Measurements from ENCODE around the gene RALY. TPM values are rescaled to one million over a fixed set of nuclear protein-coding genes. Genes with fewer than 3 reads are reported as not detected.

RALY gene
- total and polyA plus RNA-seq, 2 donors (not counting 3 experiments of a cell fraction or from before 2014, with no cell fraction given): 142 to 146 TPM

DNA sequence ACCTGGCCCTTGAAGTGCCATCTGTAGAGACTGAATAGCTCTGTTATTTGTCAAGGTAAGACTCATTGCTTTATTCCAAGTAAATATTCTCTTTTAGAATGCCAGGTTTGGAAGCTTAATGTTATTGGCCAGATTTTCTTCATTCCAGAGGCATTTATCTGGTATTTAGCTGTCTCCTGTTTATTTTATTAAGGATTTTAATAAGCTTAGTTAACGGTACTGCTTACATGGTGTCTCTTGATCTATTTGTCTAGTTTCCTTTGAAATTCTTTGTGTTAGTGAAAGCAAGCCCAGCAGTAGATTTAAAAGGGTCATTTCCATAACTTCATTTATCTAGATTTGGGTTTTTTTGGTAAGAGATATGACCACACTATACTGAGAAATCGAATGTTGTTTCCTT, 7.7 kb downstream of the RALY start:
- peaks cover 96% of the 10 kb centered on the region for H3K79me2 ChIP-seq (ENCODE audit: control insufficient read depth, insufficient read depth, low read length)
- TF ChIP-seq POLR2AphosphoS5 (IDR thresholded peaks at IDR 0.05; ENCODE audit: insufficient read depth, low read depth, low read length) (no peak), EZH2 (IDR thresholded peaks at IDR 0.05; ENCODE audit: borderline replicate concordance, low read depth, low read length, severe bottlenecking) (no peak), JUN (IDR thresholded peaks at IDR 0.05; ENCODE audit: borderline replicate concordance, insufficient read depth, insufficient read length, low read depth) (no peak), POLR2A (IDR thresholded peaks at IDR 0.05; ENCODE audit: low read depth, low read length) (no peak), GATA2 (IDR thresholded peaks at IDR 0.05; ENCODE audit: insufficient read depth, insufficient read length, low read depth, low read length) (no peak), FOS (IDR thresholded peaks at IDR 0.05; ENCODE audit: borderline replicate concordance, insufficient read depth, low read length) (no peak), MYC (IDR thresholded peaks at IDR 0.05; ENCODE audit: low read depth, low read length) (no peak)
- TF ChIP-seq, protein P1, sequence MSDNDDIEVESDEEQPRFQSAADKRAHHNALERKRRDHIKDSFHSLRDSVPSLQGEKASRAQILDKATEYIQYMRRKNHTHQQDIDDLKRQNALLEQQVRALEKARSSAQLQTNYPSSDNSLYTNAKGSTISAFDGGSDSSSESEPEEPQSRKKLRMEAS (IDR thresholded peaks at IDR 0.05; ENCODE audit: insufficient read depth, insufficient read length): no peak
- TF ChIP-seq, protein P2, sequence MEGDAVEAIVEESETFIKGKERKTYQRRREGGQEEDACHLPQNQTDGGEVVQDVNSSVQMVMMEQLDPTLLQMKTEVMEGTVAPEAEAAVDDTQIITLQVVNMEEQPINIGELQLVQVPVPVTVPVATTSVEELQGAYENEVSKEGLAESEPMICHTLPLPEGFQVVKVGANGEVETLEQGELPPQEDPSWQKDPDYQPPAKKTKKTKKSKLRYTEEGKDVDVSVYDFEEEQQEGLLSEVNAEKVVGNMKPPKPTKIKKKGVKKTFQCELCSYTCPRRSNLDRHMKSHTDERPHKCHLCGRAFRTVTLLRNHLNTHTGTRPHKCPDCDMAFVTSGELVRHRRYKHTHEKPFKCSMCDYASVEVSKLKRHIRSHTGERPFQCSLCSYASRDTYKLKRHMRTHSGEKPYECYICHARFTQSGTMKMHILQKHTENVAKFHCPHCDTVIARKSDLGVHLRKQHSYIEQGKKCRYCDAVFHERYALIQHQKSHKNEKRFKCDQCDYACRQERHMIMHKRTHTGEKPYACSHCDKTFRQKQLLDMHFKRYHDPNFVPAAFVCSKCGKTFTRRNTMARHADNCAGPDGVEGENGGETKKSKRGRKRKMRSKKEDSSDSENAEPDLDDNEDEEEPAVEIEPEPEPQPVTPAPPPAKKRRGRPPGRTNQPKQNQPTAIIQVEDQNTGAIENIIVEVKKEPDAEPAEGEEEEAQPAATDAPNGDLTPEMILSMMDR (IDR thresholded peaks at IDR 0.05; ENCODE audit: extremely low read depth in 1 of 2, insufficient read depth in 1 of 2, low read depth in 1 of 2, low read length in 2 of 2): no peak
- DNase-seq (ENCODE audit: low read depth, low spot score): no peak
- H3K4me1 ChIP-seq (ENCODE audit: control insufficient read depth, extremely low read depth, insufficient read depth, low read length): no peaks in the 10 kb centered on the region
- no peak overlapping the region for H3K27ac ChIP-seq (ENCODE audit: insufficient read depth, low read depth, low read length)
- H3K9ac ChIP-seq (replicated peaks; ENCODE audit: extremely low read depth, insufficient read depth, low read length): no peak overlapping the region
- no peak overlapping the region for H2AFZ ChIP-seq (ENCODE audit: low read depth, low read length)
- no TSS peak for BruUV-seq (replicated peaks)
- CTCF ChIA-PET: interaction anchor here (0.8 to 1.3 kb wide), 6 partner anchors 9 to 138 kb away, joined by 3 to 5 read pairs (median 4); no protein-coding TSS in a partner anchor
- no peaks in the 10 kb centered on the region for H3K27me3 ChIP-seq (ENCODE audit: control insufficient read depth in 2 of 2, insufficient read depth in 2 of 2, low read length in 2 of 2)
- intact Hi-C loops (cut with micrococcal nuclease) (no loop called here), dilution Hi-C loops (cut with MboI; ENCODE audit: extremely low pct_ligation_motif_present, low sequenced_read_pairs) (no loop called here)
- POLR2A ChIA-PET: interaction anchor here (0.6 kb wide), 1 partner anchor 56 kb away, joined by 6 read pairs; no protein-coding TSS in a partner anchor
- H3K9me1 ChIP-seq (replicated peaks; ENCODE audit: control insufficient read depth, extremely low read depth, insufficient read depth, low read length): no peaks in the 10 kb centered on the region
- no peak overlapping the region for H3K4me2 ChIP-seq (ENCODE audit: insufficient read depth, low read length)
- no peaks in the 10 kb centered on the region for H3K9me3 ChIP-seq (replicated peaks; ENCODE audit: control insufficient read depth, insufficient read depth, low read length)
- no peak overlapping the region for H3K4me3 ChIP-seq (replicated peaks in 1 of 3; ENCODE audit: insufficient read depth in 1 of 3, low read depth in 1 of 3, low read length in 3 of 3)
- H4K20me1 ChIP-seq (replicated peaks; ENCODE audit: control insufficient read depth, extremely low read depth, insufficient read depth, low read length): peaks cover 34% of the 10 kb centered on the region
- no peak for FAIRE-seq
- H3K36me3 ChIP-seq (ENCODE audit: control insufficient read depth in 2 of 2, extremely low read depth in 1 of 2, insufficient read depth in 2 of 2, low read length in 2 of 2): peaks cover 0 to 2% of the 10 kb centered on the region in 2 experiments

All from endothelial cell of umbilical vein (primary cell).